LNCaP clone FGC (cell line): Measurements from ENCODE around the gene PCDHB3.
"Not testable (repeated sequence)": the region's sequence is repeated elsewhere in the genome, so short reads cannot be mapped to it uniquely, and the experiment has no call there.

Experiments used
- DNase-seq: peaks from one replicate; pipeline ENCODE4 v3.0.0-alpha.2; 2011; ENCODE audit warnings: low read depth
- H3K4me3 ChIP-seq: 2 replicates; pipeline ENCODE4 v1.5.1; 2011; ENCODE audit warnings: mild to moderate bottlenecking, low read depth, low read length, control low read depth
- TF ChIP-seq, protein P1 (sequence below): IDR thresholded peaks from 2 replicates; pipeline ENCODE4 v1.5.1; 2012; ENCODE audit warnings: mild to moderate bottlenecking; ENCODE audit not compliant: control insufficient read depth, insufficient read depth; ENCODE audit errors: extremely low read depth

Gene PCDHB3

DNA sequence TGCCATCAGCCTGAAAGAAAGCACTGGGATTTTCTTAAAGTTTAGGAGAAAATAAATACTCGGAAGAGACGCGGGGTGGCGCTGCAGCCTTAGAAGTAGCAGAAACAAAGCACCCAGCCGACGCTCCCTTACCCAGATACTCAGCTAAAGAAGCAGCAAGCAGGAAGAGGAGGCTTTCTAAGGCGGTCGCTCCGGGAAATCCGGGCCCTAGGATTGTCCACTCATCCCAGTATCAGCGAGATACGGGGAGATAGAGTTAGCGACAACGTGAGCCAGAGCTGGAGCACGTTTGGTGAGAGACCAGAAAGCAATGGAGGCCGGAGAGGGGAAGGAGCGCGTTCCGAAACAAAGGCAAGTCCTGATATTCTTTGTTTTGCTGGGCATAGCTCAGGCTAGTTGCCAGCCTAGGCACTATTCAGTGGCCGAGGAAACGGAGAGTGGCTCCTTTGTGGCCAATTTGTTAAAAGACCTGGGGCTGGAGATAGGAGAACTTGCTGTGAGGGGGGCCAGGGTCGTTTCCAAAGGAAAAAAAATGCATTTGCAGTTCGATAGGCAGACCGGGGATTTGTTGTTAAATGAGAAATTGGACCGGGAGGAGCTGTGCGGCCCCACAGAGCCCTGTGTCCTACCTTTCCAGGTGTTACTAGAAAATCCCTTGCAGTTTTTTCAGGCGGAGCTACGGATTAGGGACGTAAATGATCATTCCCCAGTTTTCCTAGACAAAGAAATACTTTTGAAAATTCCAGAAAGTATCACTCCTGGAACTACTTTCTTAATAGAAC lies 5.6 kb upstream of the PCDHB3 start, which contains the start of gene PCDHB2:
Gene PCDHB2, plus strand, starts transcription at position 135 of the 782 bp plus-strand sequence. Its CDS starts 176 bp downstream, at position 311.
- H3K4me3 ChIP-seq, result peak within 1 kb of the TSS; percentile 63
- peak; percentile 65 for DNase-seq
- TF ChIP-seq, protein P1, sequence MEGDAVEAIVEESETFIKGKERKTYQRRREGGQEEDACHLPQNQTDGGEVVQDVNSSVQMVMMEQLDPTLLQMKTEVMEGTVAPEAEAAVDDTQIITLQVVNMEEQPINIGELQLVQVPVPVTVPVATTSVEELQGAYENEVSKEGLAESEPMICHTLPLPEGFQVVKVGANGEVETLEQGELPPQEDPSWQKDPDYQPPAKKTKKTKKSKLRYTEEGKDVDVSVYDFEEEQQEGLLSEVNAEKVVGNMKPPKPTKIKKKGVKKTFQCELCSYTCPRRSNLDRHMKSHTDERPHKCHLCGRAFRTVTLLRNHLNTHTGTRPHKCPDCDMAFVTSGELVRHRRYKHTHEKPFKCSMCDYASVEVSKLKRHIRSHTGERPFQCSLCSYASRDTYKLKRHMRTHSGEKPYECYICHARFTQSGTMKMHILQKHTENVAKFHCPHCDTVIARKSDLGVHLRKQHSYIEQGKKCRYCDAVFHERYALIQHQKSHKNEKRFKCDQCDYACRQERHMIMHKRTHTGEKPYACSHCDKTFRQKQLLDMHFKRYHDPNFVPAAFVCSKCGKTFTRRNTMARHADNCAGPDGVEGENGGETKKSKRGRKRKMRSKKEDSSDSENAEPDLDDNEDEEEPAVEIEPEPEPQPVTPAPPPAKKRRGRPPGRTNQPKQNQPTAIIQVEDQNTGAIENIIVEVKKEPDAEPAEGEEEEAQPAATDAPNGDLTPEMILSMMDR, result peak; percentile 65

DNA sequence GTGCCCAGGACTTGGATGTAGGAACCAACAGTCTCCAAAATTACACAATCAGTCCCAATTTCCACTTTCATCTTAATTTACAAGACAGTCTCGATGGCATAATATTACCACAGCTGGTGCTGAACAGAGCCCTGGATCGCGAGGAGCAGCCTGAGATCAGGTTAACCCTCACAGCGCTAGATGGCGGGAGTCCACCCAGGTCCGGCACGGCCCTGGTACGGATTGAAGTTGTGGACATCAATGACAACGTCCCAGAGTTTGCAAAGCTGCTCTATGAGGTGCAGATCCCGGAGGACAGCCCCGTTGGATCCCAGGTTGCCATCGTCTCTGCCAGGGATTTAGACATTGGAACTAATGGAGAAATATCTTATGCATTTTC lies 5.0 kb upstream of the PCDHB3 start:
- TF ChIP-seq, protein P1, result no peak
- DNase-seq, result no peak
- H3K4me3 ChIP-seq, result peak overlapping the region; percentile 63

DNA sequence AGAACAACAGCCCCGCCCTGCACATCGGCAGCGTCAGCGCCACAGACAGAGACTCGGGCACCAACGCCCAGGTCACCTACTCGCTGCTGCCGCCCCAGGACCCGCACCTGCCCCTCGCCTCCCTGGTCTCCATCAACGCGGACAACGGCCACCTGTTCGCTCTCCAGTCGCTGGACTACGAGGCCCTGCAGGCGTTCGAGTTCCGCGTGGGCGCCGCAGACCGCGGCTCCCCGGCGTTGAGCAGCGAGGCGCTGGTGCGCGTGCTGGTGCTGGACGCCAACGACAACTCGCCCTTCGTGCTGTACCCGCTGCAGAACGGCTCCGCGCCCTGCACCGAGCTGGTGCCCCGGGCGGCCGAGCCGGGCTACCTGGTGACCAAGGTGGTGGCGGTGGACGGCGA lies 4.1 kb upstream of the PCDHB3 start:
- not testable (repeated sequence) for DNase-seq, H3K4me3 ChIP-seq

DNA sequence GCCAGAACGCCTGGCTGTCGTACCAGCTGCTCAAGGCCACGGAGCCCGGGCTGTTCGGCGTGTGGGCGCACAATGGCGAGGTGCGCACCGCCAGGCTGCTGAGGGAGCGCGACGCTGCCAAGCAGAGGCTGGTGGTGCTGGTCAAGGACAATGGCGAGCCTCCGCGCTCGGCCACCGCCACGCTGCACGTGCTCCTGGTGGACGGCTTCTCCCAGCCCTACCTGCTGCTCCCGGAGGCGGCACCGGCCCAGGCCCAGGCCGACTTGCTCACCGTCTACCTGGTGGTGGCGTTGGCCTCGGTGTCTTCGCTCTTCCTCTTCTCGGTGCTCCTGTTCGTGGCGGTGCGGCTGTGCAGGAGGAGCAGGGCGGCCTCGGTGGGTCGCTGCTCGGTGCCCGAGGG lies 3.7 kb upstream of the PCDHB3 start:
- not testable (repeated sequence) for DNase-seq, H3K4me3 ChIP-seq

DNA sequence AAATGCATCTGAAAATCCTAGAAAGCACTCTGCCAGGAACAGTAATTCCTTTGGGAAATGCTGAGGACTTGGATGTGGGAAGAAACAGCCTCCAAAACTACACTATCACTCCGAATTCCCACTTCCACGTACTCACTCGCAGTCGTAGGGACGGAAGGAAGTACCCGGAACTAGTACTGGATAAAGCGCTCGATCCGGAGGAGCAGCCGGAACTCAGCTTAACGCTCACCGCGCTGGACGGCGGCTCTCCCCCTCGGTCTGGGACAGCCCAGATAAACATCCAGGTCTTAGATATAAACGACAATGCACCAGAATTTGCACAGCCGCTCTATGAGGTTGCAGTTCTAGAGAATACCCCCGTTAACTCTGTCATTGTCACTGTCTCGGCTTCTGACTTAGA lies 786 bp downstream of the PCDHB3 start:
- DNase-seq, result no peak
- TF ChIP-seq, protein P1, result no peak
- peak overlapping the region; percentile 5; the same call in 1 of the 2 replicates for H3K4me3 ChIP-seq

DNA sequence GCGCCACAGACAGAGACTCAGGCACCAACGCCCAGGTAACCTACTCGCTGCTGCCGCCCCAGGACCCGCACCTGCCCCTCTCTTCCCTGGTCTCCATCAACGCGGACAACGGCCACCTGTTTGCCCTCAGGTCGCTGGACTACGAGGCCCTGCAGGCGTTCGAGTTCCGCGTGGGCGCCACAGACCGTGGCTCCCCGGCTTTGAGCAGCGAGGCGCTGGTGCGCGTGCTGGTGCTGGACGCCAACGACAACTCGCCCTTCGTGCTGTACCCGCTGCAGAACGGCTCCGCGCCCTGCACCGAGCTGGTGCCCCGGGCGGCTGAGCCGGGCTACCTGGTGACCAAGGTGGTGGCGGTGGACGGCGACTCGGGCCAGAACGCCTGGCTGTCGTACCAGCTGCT lies 1.8 kb downstream of the PCDHB3 start:
- H3K4me3 ChIP-seq, DNase-seq: not testable (repeated sequence)

DNA sequence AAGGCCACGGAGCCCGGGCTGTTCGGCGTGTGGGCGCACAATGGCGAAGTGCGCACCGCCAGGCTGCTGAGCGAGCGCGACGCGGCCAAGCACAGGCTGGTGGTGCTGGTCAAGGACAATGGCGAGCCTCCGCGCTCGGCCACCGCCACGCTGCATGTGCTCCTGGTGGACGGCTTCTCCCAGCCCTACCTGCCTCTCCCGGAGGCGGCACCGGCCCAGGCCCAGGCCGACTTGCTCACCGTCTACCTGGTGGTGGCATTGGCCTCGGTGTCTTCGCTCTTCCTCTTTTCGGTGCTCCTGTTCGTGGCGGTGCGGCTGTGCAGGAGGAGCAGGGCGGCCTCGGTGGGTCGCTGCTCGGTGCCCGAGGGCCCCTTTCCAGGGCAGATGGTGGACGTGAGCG lies 2.2 kb downstream of the PCDHB3 start:
- H3K4me3 ChIP-seq, DNase-seq: not testable (repeated sequence)

DNA sequence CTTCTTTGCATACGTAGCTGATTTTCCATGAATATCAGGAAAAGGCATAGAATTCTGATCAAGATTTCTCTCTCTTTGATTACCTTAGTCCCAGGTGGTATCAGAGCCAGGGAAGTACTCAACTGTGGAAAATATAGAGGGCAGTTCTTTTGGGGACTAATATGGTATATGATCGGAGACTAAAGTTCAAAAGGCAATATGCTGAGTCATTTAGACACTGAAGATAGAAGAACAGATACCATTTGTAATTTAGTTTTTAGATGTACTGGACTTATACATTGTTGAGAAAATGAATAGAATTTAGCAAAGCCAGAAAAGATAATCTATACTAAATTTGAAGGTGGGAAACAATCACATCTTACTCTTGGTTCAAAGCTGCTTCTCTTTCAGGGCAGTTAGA lies 5.1 kb downstream of the PCDHB3 start:
- TF ChIP-seq, protein P1, result no peak
- DNase-seq, result no peak
- no peak overlapping the region for H3K4me3 ChIP-seq

DNA sequence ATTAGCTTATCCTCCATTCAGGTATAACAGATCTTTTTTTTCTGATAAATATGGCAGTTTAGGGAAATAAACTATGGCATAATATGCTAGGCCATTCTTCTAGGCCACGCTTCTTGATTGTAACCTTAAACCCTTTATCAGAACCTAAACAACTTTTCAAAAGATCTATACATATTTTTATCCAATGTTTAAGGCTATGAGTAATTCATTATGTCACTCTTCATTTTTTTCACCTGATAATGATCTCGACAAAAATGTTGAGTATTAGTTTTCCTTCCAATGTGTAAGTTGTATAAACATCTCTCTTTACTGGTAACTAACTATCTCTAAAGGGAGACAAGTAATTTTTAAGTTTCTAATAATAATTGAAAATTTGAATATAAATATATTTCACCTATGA lies 19.0 kb downstream of the PCDHB3 start:
- no peak overlapping the region for H3K4me3 ChIP-seq
- TF ChIP-seq, protein P1, result no peak
- DNase-seq, result no peak
